Heart left ventricle (tissue), 16 donors: Measurements from ENCODE around the gene FAT4. TPM values are rescaled to one million over a fixed set of nuclear protein-coding genes. Genes with fewer than 3 reads are reported as not detected.
A peak's percentile ranks its signal among the peaks of the same experiment; 100 is the strongest.

Experiments
- ATAC-seq, 4 donors: fragments of 200-7000 bp; cut with Tn5 transposase; one replicate each; pipeline ENCODE4 v1.9.1; 2020 to 2022; ENCODE audit warnings: moderate library complexity in 4 of 4, mild to moderate bottlenecking in 3 of 4, moderate number of reproducible peaks in 1 of 4
- DNase-seq, 5 donors: peaks; one replicate each; pipeline ENCODE4 v3.0.0-alpha.2; 2020
- H3K27ac ChIP-seq, 12 donors: fragments of 200-600 bp; sonication (generic) in 4 of 12; one replicate each; pipeline versions ENCODE4 v1.5.0 to v1.8.0; 2016 to 2022; ENCODE audit warnings: mild to moderate bottlenecking in 2 of 12
- H3K27me3 ChIP-seq, 9 donors: fragments of 200-600 bp; sonication (generic) in 2 of 9; one replicate each; pipeline versions ENCODE4 v1.5.1 to v1.8.0; 2016 to 2022; ENCODE audit warnings: mild to moderate bottlenecking in 3 of 9
- H3K36me3 ChIP-seq, 9 donors: fragments of 200-600 bp; sonication (generic) in 2 of 9; one replicate each; pipeline versions ENCODE4 v1.5.0 to v1.8.0; 2018 to 2022; ENCODE audit warnings: mild to moderate bottlenecking in 2 of 9
- H3K4me1 ChIP-seq, 12 donors: fragments of 200-600 bp; sonication (generic) in 4 of 12; one replicate each; pipeline versions ENCODE4 v1.5.0 to v1.8.0; 2016 to 2022; ENCODE audit warnings: mild to moderate bottlenecking in 3 of 12
- H3K4me3 ChIP-seq, 12 donors: fragments of 200-600 bp; sonication (generic) in 4 of 12; one replicate each; pipeline versions ENCODE4 v1.5.0 to v1.8.0; 2017 to 2022; ENCODE audit warnings: mild to moderate bottlenecking in 9 of 12, moderate library complexity in 4 of 12
- H3K9me3 ChIP-seq, 12 donors: fragments of 200-600 bp; sonication (generic) in 4 of 12; one replicate each; pipeline versions ENCODE4 v1.5.0 to v1.8.0; 2016 to 2022; ENCODE audit warnings: mild to moderate bottlenecking in 1 of 12
- POLR2A ChIP-seq, 2 donors: fragments of 450-650 bp; IDR thresholded peaks; one replicate each; pipeline ENCODE4 v1.6.1; 2017; ENCODE audit warnings: antibody characterized with exemption in 2 of 2, mild to moderate bottlenecking in 2 of 2, moderate library complexity in 2 of 2
- WGBS, 4 donors: extraction: QIAGEN DNeasy Blood & Tissue Kit in 2 of 4; methylation state at CpG; one replicate each; pipeline versions ENCODE4 v1.1.5 to v1.1.7; 2013 to 2018; 5-methylcytosine and 5-hydroxymethylcytosine counted together
- intact Hi-C, 10 donors: fragments of 100-400 bp; cut with DNase I; formaldehyde crosslinking; loops; one replicate each; pipeline versions ENCODE4 v1.11.1 to v1.14.2; 2022
- polyA plus RNA-seq, 2 donors: library from polyadenylated mRNA; stranded (reverse); fragments of 200-250 nt; gene quantifications; one replicate each; pipeline ENCODE4 v1.2.3, GENCODE V29; 2013
- total RNA-seq, 9 donors: library from RNA; depleted of rRNA in 2 of 9; stranded (reverse); fragments of >200 nt in 2 of 9; fragmentation: NEBNext Ultra II Directional in 3 of 9; extraction: Animal tissue kit (Norgen Biotek cat#: 25700) in 3 of 9; gene quantifications; one replicate each; pipeline versions ENCODE4 v1.1.0 to v1.2.4, GENCODE V29; 2016 to 2023
- TF ChIP-seq, protein P1 (sequence below), 12 donors: fragments of 200-600 bp; sonication (generic) in 4 of 12; IDR thresholded peaks; one replicate each; pipeline versions ENCODE4 v1.5.0 to v1.8.0; 2018 to 2022; ENCODE audit warnings: antibody characterized with exemption in 12 of 12, mild to moderate bottlenecking in 5 of 12
- donor health status: ischemic (EF 13 %, LVEDD 7.1; RV severe dilation, severe dysfunction).
- donor health status: healthy with polysubstance abuse.
- donor health status: DM: no; HTN: yes; CAD: no.
- donor health status: DM: no; HTN: no; CAD: no.
- donor health status: ischemic (EF 25% LVEDD 6.9; RV normal size, moderate dysfunction).
- donor health status: ischemic (EF 25% LVEDD 5.7; RV mildly dilated, moderate dysfunction).
- donor health status: healthy.
- donor health status: DM: yes; HTN: yes; CAD: no.
- donor health status: ischemic (EF 35%, LVEDD 5.7; RV mildly dilated, moderate dysfunction).
- donor health status: nonischemic (EF 11% LVEDD 7.7; RV severe dilation, severe dysfunction).
- donor health status: DM: yes; HTN: yes; CAD: no.
- donor health status: PGD.
- donor health status: ischemic (EF 29% LVEDD 5.4; RV normal size, mild dysfunction).
- donor health status: nonischemic (EF 23%, LVEDD 6.1; RV moderate dilation, normal function).

FAT4 gene
- total and polyA plus RNA-seq, 11 donors = 1.3 to 16.3 (median 10.1) TPM

DNA sequence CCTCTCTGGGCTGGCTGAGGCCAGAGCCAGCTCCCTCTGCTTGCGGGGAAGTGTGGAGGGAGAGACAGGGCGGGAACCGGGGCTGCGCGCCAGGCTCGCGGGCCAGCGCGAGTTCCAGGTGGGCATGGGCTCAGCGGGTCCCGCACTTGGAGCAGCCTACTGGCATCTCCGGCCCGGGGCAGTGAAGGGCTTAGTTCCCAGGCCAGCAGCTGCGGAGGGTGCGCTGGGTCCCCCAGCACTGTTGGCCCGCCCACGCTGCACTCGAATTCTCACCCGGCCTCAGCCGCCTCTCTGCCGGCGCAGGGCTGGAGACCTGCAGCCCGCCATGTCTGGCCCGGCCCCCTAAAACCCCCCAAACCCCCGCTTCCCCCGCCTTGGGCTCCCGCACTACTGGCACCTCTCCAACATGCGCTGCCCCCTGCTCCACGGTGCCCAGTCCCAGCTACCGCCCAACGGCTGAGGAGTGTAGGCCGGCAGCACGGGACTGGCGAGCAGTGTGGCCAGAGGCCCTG is 33.8 kb upstream of the FAT4 start:
- intact Hi-C loops = loop anchor here in 6 of 10 donors (5.0 to 10.0 kb wide), 3 partner anchors 944 to 949 kb away; no protein-coding TSS in a partner anchor
- DNase-seq (peak in 1 of 5 donors; percentile 51), ATAC-seq (no peak)
- no peaks in the 10 kb centered on the region for H3K4me1 ChIP-seq
- no peaks in the 10 kb centered on the region for H3K36me3 ChIP-seq
- H3K4me3 ChIP-seq = no peak overlapping the region
- no peak overlapping the region for H3K27ac ChIP-seq
- 94 to 98% (median 96%) methylated on average over 29 to 34 of the region's 34 CpGs for WGBS, 4 donors
- H3K9me3 ChIP-seq = no peaks in the 10 kb centered on the region
- H3K27me3 ChIP-seq = no peaks in the 10 kb centered on the region
- no peak for TF ChIP-seq POLR2A (IDR thresholded peaks at IDR 0.05)
- TF ChIP-seq, protein P1, sequence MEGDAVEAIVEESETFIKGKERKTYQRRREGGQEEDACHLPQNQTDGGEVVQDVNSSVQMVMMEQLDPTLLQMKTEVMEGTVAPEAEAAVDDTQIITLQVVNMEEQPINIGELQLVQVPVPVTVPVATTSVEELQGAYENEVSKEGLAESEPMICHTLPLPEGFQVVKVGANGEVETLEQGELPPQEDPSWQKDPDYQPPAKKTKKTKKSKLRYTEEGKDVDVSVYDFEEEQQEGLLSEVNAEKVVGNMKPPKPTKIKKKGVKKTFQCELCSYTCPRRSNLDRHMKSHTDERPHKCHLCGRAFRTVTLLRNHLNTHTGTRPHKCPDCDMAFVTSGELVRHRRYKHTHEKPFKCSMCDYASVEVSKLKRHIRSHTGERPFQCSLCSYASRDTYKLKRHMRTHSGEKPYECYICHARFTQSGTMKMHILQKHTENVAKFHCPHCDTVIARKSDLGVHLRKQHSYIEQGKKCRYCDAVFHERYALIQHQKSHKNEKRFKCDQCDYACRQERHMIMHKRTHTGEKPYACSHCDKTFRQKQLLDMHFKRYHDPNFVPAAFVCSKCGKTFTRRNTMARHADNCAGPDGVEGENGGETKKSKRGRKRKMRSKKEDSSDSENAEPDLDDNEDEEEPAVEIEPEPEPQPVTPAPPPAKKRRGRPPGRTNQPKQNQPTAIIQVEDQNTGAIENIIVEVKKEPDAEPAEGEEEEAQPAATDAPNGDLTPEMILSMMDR (IDR thresholded peaks at IDR 0.05) = no peak

DNA sequence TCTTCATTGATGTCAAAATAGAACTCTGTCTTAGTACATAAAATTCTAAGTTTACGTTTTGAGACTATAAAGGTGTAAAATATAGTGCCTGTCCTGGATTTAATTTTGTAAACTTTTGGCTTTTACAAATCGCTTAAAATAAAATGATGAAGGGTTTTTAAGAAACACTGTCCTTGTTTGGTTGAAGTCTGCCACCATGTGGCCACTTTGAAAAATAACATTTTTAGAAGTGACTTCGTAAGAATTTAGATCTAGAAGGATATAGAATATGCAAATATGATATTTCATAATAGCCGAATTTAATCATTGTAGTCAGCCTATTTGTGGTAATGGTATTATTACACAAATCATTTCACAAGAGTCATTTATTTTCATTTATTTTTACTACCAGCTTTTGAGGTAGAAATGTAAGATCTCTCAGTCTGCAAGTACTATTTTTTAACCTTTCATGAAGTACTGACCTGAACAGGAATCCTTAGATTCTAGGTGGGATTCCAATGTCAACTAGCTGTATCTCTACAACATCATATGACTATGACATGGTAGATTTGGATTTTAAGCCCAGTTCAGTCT is 31.0 kb upstream of the FAT4 start:
- ATAC-seq (no peak), DNase-seq (no peak)
- no peak overlapping the region for H3K27ac ChIP-seq
- H3K4me3 ChIP-seq = no peak overlapping the region
- H3K36me3 ChIP-seq = no peaks in the 10 kb centered on the region
- H3K4me1 ChIP-seq = no peaks in the 10 kb centered on the region
- 2 to 4% (median 4%) methylated on average over 4 of the region's 4 CpGs for WGBS, 4 donors
- no peaks in the 10 kb centered on the region for H3K27me3 ChIP-seq
- TF ChIP-seq, protein P1 (IDR thresholded peaks at IDR 0.05) = peak; percentile 32 to 74 (median 58)
- no peak for TF ChIP-seq POLR2A (IDR thresholded peaks at IDR 0.05)
- H3K9me3 ChIP-seq = no peaks in the 10 kb centered on the region
- intact Hi-C loops = loop anchor here in 9 of 10 donors (1.0 to 10.0 kb wide), 6 partner anchors 946 to 951 kb away; no protein-coding TSS in a partner anchor

DNA sequence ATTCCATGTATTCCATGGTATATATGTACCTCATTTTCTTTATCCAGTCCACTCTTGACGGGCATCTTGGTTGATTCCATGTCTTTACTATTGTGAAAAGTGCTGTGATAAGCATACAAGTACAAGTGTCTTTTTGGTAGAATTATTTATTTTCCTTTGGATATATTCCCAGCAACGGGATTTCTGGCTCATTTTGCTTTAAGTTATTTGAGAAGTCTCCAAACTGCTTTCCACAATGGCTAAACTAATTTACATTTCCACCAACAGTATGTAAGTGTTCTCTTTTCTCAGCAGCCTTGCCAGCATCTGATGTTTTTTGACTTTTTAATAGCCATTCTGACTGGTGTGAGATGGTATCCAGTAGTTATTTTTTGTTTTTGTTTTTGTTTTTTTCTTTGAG is 17.6 kb upstream of the FAT4 start:
- intact Hi-C loops = no loop called here
- Histone ChIP-seq H3K4me3 (no peak overlapping the region), H3K9me3 (no peaks in the 10 kb centered on the region), H3K4me1 (no peaks in the 10 kb centered on the region), H3K27me3 (no peaks in the 10 kb centered on the region), H3K27ac (no peak overlapping the region), H3K36me3 (no peaks in the 10 kb centered on the region)
- DNase-seq = no peak
- no peak for ATAC-seq
- 58 to 78% (median 60%) methylated on average over 2 of the region's 2 CpGs for WGBS, 4 donors
- TF ChIP-seq, protein P1 (IDR thresholded peaks at IDR 0.05) = no peak
- TF ChIP-seq POLR2A (IDR thresholded peaks at IDR 0.05) = no peak

DNA sequence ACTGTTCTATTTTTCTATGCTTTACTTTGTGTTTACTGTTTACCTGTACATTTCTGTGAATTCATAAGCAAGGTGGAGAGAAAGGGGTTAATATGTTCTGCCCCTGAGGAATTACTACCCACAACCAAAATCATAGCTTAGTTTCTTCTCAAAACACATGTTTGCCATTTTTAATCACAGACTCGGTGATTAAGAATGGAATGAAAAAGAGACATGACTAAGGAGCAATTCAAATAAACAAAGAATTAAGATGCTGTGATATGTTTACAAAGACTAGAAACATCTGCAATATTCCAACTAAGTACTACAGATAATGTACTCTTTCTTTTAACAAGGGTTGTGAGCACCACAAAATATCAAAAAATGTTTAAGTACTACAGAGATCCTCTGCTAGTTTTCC is 11.7 kb upstream of the FAT4 start:
- 42 to 73% (median 61%) methylated on average over 1 of the region's 1 CpG for WGBS, 4 donors
- TF ChIP-seq POLR2A (IDR thresholded peaks at IDR 0.05) = no peak
- TF ChIP-seq, protein P1 (IDR thresholded peaks at IDR 0.05) = no peak
- no peak overlapping the region for H3K4me3 ChIP-seq
- H3K36me3 ChIP-seq = no peaks in the 10 kb centered on the region
- H3K4me1 ChIP-seq = no peaks in the 10 kb centered on the region
- no peak for DNase-seq
- H3K27me3 ChIP-seq = no peaks in the 10 kb centered on the region
- intact Hi-C loops = no loop called here
- no peak for ATAC-seq
- no peaks in the 10 kb centered on the region for H3K9me3 ChIP-seq
- H3K27ac ChIP-seq = no peak overlapping the region
